HuH-7 (cell line): ENCODE data around the gene WDR93.

Experiments used
- DNase-seq: peaks from one replicate; pipeline ENCODE4 v3.0.0; 2011; ENCODE audit warnings: low spot score

Gene WDR93

DNA sequence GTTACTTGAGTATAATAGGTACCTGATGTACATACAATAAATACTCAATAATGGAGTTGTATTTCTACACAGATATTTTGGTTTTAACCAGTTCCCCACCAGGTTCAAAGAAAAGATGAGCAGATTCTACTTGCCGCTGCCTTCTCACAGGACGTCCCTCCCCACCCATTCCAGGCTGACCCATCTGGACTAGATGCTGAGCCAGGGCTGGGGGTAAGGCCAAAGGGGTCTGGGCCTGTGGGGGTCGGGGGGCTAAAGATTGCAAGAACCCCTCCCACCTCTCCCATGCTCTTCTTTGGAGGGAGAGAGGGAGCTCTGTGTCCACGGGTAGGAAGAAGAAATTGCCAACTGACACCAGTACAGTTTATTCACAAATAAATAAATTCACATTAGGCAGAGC, 58.9 kb downstream of the WDR93 start:
- no peak for DNase-seq

DNA sequence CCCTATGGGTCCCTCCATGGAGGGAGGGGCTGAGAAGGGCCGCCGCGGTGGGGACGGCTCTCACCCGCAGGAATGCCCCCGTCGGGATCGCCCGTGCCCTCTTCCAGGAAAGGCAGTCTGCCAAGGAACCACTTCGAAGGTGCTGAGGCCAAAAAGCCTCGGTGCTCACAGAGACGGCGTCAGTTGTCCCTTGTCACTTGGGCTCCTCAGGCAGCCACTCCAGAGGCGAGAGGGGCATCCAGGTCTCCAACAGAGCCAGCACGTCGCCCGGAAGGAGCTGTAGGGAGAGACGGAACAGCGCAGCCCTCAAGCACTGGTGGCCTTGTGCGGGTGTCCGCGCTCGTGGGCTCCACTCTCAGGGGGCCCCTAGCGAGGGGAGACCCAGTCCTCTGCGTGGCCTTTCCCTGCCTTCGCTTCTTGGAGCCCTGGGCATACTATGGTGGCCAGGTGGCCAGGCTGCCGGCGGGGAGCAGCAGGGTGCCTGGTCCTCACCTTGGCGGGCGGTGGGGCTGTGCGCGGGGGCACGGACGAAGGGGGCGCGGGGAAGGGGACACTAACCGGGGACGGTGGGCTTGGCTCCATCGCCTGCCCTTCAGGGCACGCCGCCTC, 59.4 kb downstream of the WDR93 start:
- DNase-seq = no peak

DNA sequence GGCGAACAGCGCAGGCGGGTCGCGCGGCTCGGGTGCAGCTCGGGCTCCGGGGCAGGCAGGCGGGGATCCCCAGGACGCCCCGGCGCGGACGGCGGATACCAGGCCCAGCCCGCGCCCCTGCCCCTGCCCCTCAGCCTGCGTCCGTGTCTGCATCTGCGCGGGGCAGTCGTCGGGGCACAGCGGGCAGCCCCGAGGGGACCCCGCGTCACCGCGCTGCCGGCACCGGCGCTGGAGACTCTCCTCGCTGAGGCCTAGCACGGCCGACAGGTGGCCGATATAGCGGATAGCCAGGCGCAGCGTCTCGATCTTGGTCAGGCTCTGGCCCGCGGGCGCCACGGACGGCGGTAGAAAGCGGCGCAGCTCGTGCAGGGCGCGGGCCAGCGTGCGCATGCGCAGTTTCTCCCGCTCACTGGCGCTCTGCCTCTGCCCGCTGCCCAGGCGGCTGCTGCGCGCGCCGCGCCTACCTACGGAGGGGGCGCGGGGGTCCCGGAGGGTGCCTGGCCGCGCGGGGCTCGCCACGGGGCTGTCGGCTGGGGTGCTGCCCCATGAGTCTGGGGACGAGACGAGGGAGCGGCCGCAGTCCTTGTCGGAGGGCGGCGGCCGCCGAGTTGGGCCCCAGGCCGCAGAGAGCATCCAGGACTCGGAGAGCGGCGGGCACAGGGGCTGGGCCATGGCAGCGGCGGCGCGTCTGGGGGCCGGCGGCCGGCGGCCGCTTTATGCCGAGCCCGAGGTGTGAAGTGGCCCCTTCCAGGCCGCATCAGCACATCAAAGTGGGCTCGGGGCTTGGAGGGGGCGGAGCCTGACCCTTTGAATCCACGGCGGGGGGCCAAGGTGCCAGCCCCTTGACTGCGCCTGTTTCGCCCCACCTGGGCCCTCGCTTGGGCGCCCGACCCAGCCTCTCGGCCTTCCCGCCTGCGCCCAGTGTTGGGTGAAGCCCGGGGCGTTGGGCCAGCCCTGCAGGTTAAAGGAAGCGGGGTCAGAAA, 60.2 kb downstream of the WDR93 start, which contains the start of gene MESP1:
MESP1 (minus strand) TSS at position 690 of the 983 bp plus-strand sequence; CDS start at position 672, 18 bp downstream.
- DNase-seq = peak; percentile 97

DNA sequence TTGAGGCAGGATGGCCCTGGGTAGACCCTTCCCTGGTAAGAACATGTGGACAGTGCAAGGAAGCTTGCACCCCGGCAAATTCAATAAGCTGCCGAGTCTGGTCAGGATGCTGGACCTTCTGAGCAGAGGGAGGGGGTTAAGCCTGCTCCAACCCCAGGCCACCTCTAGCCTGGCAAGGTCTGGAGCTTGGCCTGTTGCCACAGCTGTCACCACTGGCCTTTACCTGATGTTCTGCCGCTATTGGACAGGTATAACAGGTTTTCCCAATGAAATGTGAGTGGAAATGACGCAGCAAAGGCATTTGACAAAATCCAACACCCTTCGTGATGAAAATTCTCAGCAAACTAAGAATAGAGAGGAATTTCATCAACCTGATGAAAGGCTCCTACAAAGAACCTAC, 61.1 kb downstream of the WDR93 start:
- DNase-seq = no peak

DNA sequence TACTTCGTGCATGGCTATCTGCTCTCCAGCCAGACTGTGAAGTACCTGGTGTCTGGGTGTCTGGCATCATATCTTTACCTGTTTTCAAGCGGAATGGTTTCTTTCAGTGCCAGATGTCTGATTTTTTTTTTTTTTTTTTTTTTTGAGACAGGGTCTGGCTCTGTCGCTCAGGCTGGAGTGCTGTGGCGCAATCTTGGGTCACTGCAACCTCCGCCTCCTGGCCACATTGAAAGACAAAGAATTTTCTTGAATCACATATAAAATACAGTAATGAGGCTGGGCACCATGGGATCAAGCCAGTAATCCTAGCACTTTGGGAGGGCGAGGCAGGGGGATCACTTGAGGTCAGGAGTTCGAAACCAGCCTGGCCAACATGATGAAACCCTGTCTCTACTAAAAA, 63.2 kb downstream of the WDR93 start:
- DNase-seq = no peak

DNA sequence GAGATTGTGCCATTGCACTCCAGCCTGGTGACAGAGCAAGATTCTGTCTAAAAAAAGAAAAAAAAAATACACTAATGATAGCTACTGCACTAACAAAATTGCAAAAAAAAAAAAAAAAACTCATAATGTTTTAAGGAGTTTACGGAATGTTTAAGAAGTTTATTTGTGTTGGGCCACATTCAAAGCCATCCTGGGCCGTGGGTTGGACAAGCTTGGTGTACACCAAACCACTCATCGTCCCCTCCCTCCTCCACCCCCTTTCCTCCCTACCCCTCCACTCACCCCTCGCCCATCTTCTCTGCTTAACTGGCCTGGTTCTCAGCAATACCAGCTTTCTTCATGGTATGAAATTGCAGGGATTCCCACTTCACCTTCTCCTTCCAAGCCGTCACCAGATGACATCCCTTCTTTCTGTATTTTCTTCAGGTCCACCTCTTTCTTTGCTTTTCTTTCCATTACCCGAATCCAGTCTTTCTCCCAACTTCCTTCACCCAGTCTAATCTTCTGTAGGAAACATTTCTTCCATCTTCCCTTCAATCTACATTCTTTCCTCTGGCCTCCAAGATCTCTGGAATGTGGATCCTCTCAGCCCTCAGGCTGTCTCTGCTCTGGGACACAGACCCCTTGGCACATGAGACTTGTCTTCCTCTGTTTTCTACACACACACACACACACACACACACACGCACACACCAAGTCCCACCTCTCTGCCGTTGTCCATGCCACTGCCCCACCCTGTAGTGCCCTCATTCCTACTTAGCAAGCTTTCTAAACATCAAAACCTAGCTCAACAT, 63.9 kb downstream of the WDR93 start:
- DNase-seq = no peak

DNA sequence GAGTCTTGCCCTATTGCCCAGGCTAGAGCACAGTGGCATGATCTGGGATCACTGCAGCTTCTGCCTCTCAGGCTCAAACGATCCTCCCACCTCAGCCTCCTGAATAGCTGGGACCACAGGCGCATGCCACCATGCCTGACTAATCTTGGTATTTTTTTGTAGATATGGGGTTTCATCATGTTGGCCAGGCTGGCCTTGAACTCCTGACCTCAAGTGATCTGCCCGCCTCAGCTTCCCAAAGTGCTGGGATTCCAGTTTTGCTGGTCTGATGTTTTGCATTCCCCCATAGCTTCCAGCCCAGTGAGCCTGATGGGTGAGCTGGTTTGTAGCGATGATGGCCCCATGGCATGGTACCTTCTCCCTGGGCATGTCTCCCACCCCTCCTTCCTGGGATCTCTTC, 65.1 kb downstream of the WDR93 start:
- DNase-seq = no peak

DNA sequence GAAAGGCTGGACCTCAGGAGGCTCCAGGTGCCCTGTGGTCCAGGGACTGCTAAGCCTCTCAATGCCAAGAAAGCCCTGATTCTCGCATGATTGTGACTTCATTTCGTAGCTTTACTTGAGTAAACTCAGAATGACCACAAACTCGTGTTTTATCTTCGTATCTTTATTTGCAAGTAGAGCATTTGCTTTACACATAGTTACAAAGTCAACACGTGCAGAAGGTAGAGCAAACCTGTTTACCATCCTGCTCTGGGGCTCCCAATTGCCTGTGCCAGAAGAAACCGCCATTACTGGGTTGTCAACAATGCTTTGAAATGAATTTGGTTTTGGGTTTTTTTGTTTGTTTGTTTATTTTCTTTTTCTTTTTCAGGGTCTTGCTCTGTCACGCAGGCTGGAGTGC, 66.3 kb downstream of the WDR93 start:
- peak; percentile 62 for DNase-seq

DNA sequence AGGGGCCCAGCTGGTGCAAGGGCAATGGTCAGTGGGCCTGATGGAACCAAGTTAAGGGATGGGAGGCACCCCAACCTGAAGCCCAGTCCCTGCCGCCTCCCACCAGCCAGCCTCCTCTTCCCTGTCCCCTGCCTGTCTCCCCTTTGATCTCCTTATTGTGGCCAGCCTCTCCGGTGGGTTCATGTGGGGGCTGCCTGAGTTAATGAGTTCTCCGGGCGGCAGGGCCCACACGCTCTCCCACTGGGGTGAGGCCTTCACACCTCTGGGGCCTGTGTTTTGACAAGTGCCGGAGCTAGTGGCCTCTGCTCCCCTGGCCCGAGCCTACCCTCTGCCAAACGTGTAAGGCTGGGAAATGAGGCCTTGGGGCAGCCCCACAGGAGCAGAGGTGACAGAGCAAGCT, 67.7 kb downstream of the WDR93 start:
- DNase-seq = no peak

DNA sequence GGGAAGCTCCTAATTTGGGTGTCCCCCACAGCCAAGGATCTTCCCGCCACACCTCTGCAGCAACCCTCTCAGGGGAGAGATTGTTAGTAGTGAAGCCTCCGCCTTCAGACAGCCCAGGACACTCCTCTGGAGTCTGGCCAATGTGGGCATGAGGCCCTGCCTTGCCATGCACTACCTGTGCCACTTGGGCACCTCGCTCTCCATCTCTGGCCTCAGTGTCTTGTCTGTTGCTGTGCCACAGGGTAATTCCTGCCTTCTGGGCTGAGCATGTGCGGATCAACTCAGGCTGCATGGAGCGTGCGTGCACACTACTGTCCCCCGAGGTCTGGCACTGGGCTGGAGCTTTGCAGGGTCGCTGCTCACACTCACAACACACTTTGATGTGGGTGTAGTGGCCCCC, 68.4 kb downstream of the WDR93 start:
- no peak for DNase-seq

DNA sequence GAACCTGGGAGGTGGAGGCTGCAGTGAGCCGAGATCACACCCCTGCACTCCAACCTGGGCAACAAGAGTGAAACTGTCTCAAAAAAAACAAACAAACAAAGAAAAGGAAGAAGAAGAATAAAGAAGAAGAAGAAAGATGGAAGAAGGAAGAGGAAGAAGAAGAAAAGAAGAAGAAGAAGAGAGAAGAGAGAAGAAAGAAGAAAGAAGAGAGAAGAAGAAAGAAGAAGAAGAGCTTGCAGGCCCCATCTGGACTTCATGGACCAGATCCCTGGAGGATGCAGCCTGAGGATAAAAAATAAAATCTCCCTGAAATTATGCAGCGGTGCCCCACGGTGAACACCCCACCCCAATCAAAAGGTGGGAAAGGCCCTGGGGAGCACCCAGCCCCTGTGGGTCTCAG, 69.2 kb downstream of the WDR93 start:
- DNase-seq = no peak

DNA sequence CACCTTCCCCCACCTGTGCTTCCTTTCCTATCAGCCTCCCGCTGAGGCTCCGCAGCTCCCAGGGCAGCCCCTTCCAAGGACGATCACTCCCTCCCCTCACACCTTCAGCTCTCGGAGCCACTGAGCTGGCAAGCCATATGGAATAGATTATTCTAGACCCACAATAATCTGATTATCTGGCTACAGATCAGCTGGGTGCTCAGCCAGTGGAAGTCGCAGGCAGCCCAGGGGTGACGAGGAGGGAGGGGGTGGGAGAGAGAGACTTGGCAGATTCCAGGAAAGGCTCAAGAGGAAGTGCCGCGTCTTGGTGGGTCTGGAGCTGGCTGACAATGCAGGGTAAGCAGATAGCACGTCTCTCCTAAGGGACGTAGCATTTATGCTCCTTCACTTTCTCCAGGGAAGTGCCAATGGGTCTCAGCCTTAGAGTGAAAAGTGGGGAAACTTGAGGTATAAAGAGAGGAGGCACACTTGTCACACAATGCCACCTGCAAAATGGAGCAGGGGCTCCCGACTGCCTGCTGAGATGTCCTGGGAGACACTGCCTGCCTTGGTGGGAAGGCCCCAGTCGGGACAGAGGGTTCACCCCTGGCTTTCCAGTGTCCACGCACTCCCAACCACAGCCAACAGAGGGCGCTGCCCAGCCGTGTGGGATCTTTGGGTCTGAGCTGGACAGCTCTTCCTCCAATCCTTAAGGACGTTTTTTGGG, 69.8 kb downstream of the WDR93 start:
- peak; percentile 93 for DNase-seq

DNA sequence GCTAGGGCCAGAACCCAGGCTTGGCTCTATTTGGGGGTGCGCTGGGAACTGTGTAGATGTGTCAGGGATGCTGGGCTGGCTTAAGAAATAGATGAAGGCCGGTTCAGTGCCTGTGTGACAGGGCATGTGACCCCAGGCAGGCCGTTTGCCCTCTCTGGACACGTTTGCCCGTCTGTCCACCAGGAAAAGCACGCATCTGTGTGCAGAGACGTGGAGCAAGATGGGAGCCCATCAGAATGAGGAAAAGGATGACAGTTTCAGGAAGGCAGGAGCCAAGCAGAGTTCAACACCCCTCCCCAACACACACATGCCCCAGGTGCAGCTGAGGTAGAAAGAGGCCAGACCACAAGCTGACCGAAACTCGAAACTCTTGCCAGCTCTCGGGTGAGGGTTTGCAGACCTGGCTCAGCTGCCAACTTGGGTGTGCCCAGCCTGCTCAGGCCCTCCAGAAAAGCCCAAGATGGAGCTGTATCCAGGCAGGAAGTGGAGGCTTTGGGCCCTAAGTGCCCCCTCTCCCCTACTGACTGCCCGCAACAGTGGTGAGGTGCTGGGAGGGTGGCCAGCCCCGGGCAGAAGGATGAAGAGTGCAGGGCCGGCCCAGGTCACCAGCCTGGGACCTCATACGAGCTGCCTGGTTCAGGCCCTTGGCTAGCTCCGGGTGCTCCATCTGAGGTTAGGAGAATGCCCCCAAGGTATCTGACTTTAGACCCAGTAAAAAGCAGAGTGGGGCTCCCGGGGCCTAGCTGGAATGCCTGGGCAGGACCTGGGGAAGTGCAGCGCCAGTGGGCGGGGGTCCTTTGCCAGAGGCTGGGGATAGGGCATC, 70.6 kb downstream of the WDR93 start:
- no peak for DNase-seq

DNA sequence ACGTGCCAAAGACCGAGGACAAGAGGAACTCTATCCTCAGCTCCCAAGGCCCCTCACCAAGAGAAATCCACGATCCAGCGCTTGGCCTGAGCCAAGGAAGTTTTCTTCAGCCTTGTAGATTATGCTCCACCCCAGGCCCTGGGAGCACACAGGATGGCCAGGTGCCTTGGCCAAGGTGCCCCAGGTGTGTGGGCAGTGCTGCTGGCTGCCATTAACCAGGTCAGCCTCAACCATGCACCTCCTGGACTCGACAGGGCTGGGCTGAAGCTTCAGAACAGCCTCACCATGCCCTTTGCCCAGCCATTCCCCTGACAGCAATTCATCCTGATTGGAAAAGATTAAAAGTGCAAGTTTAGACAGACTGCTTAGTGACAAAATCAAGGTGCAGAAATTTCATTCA, 71.3 kb downstream of the WDR93 start:
- no peak for DNase-seq

DNA sequence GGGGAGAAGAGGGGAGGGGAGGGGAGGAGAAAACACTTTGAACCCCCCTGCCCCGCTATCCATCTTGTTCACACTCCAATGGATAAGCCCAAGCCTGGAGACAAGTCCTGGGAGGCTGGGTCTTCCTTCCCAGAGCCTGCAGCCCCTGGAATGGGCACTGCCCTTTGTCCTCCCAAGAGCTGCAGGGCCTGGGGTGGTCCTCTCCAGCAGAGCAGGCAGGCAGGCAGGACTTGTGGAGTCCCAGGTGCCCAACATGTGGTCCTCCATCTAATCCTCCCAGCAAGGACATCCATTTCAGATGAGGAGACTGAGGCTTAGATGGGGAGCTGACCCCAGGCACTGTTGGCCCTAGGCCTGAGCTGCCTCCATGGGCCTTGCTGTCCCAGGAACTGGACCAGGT, 75.1 kb downstream of the WDR93 start:
- no peak for DNase-seq

DNA sequence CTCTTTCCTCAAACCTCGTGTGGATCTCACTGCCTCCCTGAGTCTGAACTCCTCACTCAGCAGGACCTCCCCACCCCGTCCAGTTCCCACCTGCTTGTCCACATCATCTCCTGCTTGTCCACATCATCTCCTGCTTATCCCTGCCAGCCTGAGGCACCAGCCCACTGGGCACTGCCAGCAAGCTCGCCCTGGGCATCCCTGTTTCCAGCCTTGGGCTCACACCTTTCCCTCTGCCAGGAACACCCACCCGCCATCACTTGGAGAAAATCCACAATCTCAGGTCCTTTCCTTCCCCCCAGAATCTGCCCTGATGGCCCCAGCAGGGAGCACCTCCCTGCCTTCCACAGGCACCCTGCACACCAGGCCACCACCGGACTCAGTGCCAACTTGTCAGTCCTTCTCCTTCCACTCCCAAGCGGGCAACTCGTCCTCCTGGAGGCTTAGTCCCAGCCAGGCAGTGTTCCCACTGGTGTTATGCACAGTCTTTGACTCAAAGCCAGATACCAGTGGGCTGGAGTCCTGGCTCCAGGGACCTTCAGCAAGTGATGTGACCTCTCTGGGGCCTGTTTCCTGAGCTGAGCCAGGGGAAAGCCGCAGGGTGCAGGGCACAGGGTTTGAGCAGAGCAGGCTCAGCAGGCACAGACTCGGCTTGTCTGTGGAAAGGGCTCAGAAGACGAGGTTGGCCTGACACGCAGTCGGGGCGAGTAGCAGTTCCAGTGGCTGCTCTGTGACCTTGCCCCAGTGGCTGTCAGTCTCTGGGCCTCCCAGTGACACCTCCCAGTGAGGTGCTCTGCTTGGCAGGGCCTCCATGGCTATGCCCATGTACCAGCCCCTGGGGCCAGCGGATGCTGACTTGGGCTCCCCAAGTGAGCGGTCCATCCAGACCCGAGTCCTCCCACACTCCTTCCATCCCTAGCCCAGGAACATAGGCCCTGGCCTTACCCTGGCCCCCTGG, 76.0 kb downstream of the WDR93 start:
- DNase-seq = no peak

DNA sequence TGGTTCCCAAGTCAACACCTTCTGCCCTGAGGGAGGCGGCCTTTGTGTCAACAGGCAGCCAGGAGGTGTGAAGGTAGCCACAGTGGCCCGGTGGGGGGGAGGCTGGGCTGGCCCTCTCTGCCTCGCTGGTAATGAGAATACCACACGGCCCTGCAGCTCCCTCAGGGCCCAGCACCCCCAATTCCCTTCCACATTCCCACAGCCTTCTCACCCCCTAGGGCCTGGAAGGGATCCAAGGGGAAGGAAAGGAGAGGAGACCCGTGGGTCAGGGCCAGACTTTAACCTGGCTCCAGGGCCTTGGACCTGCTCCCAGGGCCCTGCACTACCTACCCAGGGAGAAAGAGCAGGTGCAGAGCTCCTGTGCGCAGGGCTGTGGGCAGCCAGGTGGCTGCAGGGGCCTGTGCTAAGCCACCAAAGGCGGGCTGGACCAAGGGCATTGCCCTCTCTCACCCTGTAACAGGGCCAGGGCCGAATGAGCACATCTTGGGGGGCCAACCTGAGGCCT, 76.9 kb downstream of the WDR93 start:
- DNase-seq = no peak

DNA sequence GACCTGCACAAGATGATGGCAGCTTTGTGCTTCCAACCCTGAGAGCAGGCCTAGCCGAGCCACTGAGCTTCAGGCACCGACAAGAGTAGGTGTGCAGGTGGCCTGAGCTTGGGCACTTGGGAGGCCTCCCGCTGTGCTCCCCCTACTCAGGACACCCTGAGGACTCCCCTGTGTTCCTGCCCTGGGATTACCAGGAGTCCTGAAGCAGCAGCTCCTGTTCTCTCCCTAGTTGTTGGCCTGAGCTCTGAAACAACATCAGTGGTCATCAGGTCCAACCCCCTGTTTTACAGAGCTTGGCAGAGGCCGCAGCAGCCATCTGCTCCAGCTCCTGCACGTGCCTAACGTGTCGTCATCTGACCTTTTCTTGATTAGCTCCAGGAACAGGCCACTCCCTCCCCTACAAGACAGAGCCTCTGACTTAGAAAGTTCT, 77.5 kb downstream of the WDR93 start:
- no peak for DNase-seq

DNA sequence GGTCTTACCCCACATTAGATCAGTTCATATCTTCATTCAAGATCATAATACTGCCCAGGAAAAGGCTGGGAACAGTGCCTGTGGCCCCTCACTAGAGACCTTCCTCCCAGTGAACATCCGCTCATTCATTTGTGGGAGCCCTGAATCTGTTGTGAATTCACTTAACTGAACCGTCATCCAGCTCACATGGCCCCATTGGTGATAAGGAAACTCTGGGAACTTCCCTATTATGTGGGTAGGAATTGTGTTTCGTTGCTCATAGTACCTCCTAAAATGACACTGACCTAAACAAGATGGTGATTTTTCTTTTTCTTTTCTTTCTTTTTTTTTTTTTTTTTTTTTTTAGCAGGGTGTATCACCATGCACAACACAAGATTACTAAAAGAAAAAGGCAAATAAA, 78.8 kb downstream of the WDR93 start:
- no peak for DNase-seq

DNA sequence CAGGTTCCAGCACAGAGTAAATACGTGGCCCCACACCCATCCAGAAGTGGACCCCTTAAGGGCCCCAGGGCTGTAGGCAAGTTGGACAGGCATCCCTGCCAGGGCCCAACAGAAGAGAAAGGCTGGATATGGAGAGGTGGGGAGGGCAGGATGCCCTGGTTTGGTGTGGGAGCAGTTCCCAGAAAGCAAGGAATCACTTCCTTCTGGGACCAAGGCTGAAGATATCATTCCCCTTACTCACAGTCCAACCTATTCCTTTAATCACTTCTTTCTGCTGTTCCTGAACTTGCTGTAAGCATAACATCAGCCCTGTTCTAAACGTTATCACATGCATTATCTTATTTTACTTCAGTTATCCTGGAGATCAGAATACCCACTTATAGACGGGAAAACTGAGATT, 79.4 kb downstream of the WDR93 start:
- no peak for DNase-seq
